ENCODE results near the gene SPON1.

GRCh38 chr11:14244926-14245325 is 282.4 kb downstream of the SPON1 start:
- no peak for TF ChIP-seq CTCF (IDR thresholded peaks at IDR 0.05)
- no peak for TF ChIP-seq EP300 (IDR thresholded peaks at IDR 0.05)
- TF ChIP-seq POLR2A (IDR thresholded peaks at IDR 0.05), result no peak

Measured in ovary (tissue), 3 donors.